Nephron progenitor cell (in vitro differentiated cells): ENCODE results near the gene ATP2C2.
A peak's percentile ranks its signal among the peaks of the same experiment; 100 is the strongest.

ENCODE experiments used
- DNase-seq: peaks from one replicate; pipeline ENCODE4 v3.0.0; 2021
- H3K27ac Mint-ChIP-seq: 2 replicates; pipeline ENCODE4 v1.8.0; 2021; ENCODE audit warnings: mild to moderate bottlenecking, moderate library complexity, mixed read lengths
- H3K27me3 Mint-ChIP-seq: 2 replicates; pipeline ENCODE4 v1.8.0; 2021; ENCODE audit warnings: mild to moderate bottlenecking, low read depth, mixed read lengths; ENCODE audit not compliant: poor library complexity
- H3K36me3 Mint-ChIP-seq: 2 replicates; pipeline ENCODE4 v1.8.0; 2021; ENCODE audit warnings: low read depth, mixed read lengths
- H3K4me1 Mint-ChIP-seq: 2 replicates; pipeline ENCODE4 v1.8.0; 2021; ENCODE audit warnings: mixed read lengths
- H3K4me3 Mint-ChIP-seq: 2 replicates; pipeline ENCODE4 v1.8.0; 2021; ENCODE audit warnings: mild to moderate bottlenecking, moderate library complexity, mixed read lengths
- H3K9me3 Mint-ChIP-seq: 2 replicates; pipeline ENCODE4 v1.8.0; 2021; ENCODE audit warnings: mild to moderate bottlenecking, moderate library complexity, mixed read lengths
- TF ChIP-seq, protein P1 (sequence below): fragments of 200-600 bp; sonication (generic); IDR thresholded peaks from 2 replicates; pipeline ENCODE4 v1.5.0; 2021; ENCODE audit warnings: antibody characterized with exemption

The ATP2C2 gene

GRCh38 chr16:84487358-84487757 is 119.0 kb downstream of the ATP2C2 start:
- H3K9me3 Mint-ChIP-seq: peaks cover 8% of the 10 kb centered on the region
- TF ChIP-seq, protein P1, sequence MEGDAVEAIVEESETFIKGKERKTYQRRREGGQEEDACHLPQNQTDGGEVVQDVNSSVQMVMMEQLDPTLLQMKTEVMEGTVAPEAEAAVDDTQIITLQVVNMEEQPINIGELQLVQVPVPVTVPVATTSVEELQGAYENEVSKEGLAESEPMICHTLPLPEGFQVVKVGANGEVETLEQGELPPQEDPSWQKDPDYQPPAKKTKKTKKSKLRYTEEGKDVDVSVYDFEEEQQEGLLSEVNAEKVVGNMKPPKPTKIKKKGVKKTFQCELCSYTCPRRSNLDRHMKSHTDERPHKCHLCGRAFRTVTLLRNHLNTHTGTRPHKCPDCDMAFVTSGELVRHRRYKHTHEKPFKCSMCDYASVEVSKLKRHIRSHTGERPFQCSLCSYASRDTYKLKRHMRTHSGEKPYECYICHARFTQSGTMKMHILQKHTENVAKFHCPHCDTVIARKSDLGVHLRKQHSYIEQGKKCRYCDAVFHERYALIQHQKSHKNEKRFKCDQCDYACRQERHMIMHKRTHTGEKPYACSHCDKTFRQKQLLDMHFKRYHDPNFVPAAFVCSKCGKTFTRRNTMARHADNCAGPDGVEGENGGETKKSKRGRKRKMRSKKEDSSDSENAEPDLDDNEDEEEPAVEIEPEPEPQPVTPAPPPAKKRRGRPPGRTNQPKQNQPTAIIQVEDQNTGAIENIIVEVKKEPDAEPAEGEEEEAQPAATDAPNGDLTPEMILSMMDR: no peak
- no peak overlapping the region for H3K27ac Mint-ChIP-seq
- H3K4me1 Mint-ChIP-seq: no peaks in the 10 kb centered on the region
- H3K4me3 Mint-ChIP-seq: no peak overlapping the region
- no peak for DNase-seq
- H3K36me3 Mint-ChIP-seq: peaks cover 57% of the 10 kb centered on the region
- peaks cover 5% of the 10 kb centered on the region for H3K27me3 Mint-ChIP-seq

GRCh38 chr16:84489131-84489530 is 120.8 kb downstream of the ATP2C2 start:
- no peaks in the 10 kb centered on the region for H3K4me1 Mint-ChIP-seq
- H3K27me3 Mint-ChIP-seq: peaks cover 2% of the 10 kb centered on the region
- TF ChIP-seq, protein P1: no peak
- peaks cover 25% of the 10 kb centered on the region for H3K9me3 Mint-ChIP-seq
- H3K4me3 Mint-ChIP-seq: no peak overlapping the region
- peaks cover 69% of the 10 kb centered on the region for H3K36me3 Mint-ChIP-seq
- DNase-seq: no peak
- H3K27ac Mint-ChIP-seq: peak overlapping the region; percentile 39

- TF ChIP-seq, protein P1: no peak
- Mint-ChIP-seq H3K27ac (no peak overlapping the region), H3K27me3 (peaks cover 2% of the 10 kb centered on the region), H3K9me3 (peaks cover 41% of the 10 kb centered on the region), H3K4me1 (peaks cover 15% of the 10 kb centered on the region), H3K4me3 (no peak overlapping the region), H3K36me3 (peaks cover 89% of the 10 kb centered on the region)
- DNase-seq: no peak
Measured at GRCh38 chr16:84495506-84495905, 127.2 kb downstream of the ATP2C2 start.

- DNase-seq: no peak
- Mint-ChIP-seq H3K27ac (no peak overlapping the region), H3K4me3 (no peak overlapping the region), H3K4me1 (peaks cover 22% of the 10 kb centered on the region), H3K36me3 (peaks cover 74% of the 10 kb centered on the region), H3K27me3 (peaks cover 2% of the 10 kb centered on the region), H3K9me3 (peaks cover 33% of the 10 kb centered on the region)
- TF ChIP-seq, protein P1: no peak
Measured at GRCh38 chr16:84496991-84497390, 128.7 kb downstream of the ATP2C2 start.

GRCh38 chr16:84497418-84498222 is 129.3 kb downstream of the ATP2C2 start:
- Mint-ChIP-seq H3K9me3 (peaks cover 31% of the 10 kb centered on the region), H3K27me3 (peaks cover 2% of the 10 kb centered on the region), H3K4me3 (no peak overlapping the region), H3K4me1 (peaks cover 25% of the 10 kb centered on the region), H3K27ac (no peak overlapping the region), H3K36me3 (peaks cover 70% of the 10 kb centered on the region)
- no peak for DNase-seq
- TF ChIP-seq, protein P1: no peak

DNA sequence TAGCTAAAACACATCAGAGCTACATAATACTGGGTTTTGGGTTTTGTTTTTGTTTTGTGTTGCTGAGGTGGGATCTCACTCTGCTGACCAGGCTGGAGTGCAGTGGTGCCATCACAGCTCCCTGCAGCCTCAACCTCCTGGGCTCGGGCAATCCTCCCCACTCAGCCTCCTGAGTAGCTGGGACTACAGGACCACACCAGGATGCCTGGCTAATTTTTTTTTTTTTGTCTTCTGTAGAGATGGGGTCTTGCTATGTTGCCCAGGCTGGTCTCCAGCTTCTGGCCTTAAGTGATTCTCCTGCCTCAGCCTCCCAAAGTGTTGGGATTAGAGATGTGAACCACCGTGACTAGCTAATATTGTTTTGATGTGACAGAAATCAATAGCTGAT is 129.9 kb downstream of the ATP2C2 start:
- peaks cover 64% of the 10 kb centered on the region for H3K36me3 Mint-ChIP-seq
- H3K27ac Mint-ChIP-seq: no peak overlapping the region
- TF ChIP-seq, protein P1: no peak
- no peak for DNase-seq
- H3K9me3 Mint-ChIP-seq: peaks cover 25% of the 10 kb centered on the region
- peaks cover 2% of the 10 kb centered on the region for H3K27me3 Mint-ChIP-seq
- H3K4me3 Mint-ChIP-seq: no peak overlapping the region
- peaks cover 31% of the 10 kb centered on the region for H3K4me1 Mint-ChIP-seq
